Psoas muscle (tissue), 8 donors: ENCODE data around the gene CDH3. TPM values are rescaled to one million over a fixed set of nuclear protein-coding genes. Genes with fewer than 3 reads are reported as not detected.

ENCODE experiments used
- ATAC-seq, 4 donors: fragments of 200-7000 bp; cut with Tn5 transposase; one replicate each; pipeline ENCODE4 v1.9.1; 2020; ENCODE audit warnings: moderate library complexity in 3 of 4, mild to moderate bottlenecking in 2 of 4
- DNase-seq, 2 donors: peaks; one replicate each; pipeline ENCODE4 v3.0.0-alpha.2; 2020
- H3K27ac ChIP-seq: fragments of 200-600 bp; one replicate; pipeline ENCODE4 v1.8.0; 2022
- H3K27me3 ChIP-seq, 3 donors: fragments of 200-600 bp in 1 of 3; one replicate each; pipeline versions ENCODE4 v1.6.1 to v1.8.0; 2013 to 2022; ENCODE audit warnings: low read length in 2 of 3, mild to moderate bottlenecking in 2 of 3, moderate library complexity in 1 of 3; ENCODE audit not compliant: insufficient read depth in 3 of 3
- H3K36me3 ChIP-seq, 2 donors: fragments of 200-600 bp in 1 of 2; one replicate each; pipeline versions ENCODE4 v1.6.1 to v1.8.0; 2013 to 2022; ENCODE audit warnings: low read depth in 1 of 2, mild to moderate bottlenecking in 1 of 2, moderate library complexity in 1 of 2; ENCODE audit not compliant: insufficient read depth in 1 of 2
- H3K4me1 ChIP-seq: fragments of 200-600 bp; one replicate; pipeline ENCODE4 v1.8.0; 2022
- H3K4me3 ChIP-seq: fragments of 200-600 bp; one replicate; pipeline ENCODE4 v1.8.0; 2022; ENCODE audit warnings: mild to moderate bottlenecking
- H3K9me3 ChIP-seq: fragments of 200-600 bp; one replicate; pipeline ENCODE4 v1.8.0; 2022
- WGBS, 3 donors: extraction: QIAGEN DNeasy Blood & Tissue Kit; methylation state at CpG; one replicate each; pipeline versions ENCODE4 v1.1.6 to v1.1.7; 2013; 5-methylcytosine and 5-hydroxymethylcytosine counted together
- intact Hi-C, 2 donors: fragments of 100-400 bp; cut with DNase I; formaldehyde crosslinking; loops; one replicate each; pipeline versions ENCODE4 v1.11.0 to v1.14.2; 2022
- polyA plus RNA-seq, 3 donors: library from polyadenylated mRNA; stranded (reverse); fragments of 200-250 nt; gene quantifications; one replicate each; pipeline ENCODE4 v1.2.3, GENCODE V29; 2013
- total RNA-seq, 4 donors: library from RNA; stranded (reverse); fragmentation: NEBNext Ultra II Directional in 2 of 4; extraction: Animal tissue kit (Norgen Biotek cat#: 25700) in 2 of 4; gene quantifications; one replicate each; pipeline versions ENCODE4 v1.2.1 to v1.2.4, GENCODE V29; 2021 to 2023
- TF ChIP-seq, protein P1 (sequence below): fragments of 200-600 bp; IDR thresholded peaks from one replicate; pipeline ENCODE4 v1.8.0; 2022; ENCODE audit warnings: antibody characterized with exemption
- donor health status: healthy with polysubstance abuse.
- donor health status: DM: no; HTN: no; CAD: no; lungs with moderate emphysema.
- donor health status: Bipolar disorder and iron deficiency.
- donor health status: healthy.
- donor health status: DM: yes; HTN: yes; CAD: no.
- donor health status: DM: no; HTN: no; CAD: no.
- donor health status: DM: no; HTN: no; CAD: no.
- donor health status: DM: yes; HTN: yes; CAD: no.

The CDH3 gene
- total and polyA plus RNA-seq, 7 donors: 0.05 to 0.21 TPM; not detected in 5

DNA sequence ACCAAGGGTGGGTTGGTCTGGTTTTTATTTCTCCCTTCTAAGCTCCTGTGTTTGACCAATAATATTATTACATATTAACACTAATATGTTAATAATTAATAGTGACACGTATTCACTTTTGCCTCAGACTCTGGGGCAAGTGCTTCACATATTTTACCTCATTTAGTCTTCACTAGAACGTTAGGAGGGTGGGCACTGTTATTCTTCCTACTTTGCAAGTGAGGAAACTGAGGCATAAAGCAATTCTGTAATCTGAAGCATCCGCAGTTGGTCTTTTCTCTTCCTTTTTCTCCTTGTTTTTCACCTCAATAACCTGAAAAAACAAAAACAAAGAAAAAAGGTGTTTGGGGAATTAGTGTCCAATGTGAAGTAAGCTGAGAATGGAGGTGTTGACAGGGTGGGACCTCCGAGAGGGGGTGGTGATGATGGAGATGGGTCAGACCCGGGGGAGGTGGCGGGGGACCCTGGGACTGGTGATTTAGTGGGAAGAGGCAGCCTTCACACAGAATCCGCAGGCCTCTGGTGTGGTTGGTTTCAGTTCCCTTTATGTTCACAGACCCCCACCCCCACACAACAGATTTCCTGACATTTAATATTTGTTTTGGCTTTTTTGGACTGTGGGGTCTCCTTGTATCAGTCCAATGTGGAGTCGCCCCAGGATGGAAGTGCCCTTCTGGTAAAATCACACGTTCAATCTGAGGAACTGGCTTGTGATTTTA, 95.7 kb downstream of the CDH3 start:
- no peak overlapping the region for H3K27ac ChIP-seq
- ATAC-seq (no peak), DNase-seq (no peak)
- no peak overlapping the region for H3K4me3 ChIP-seq
- no peaks in the 10 kb centered on the region for H3K36me3 ChIP-seq
- intact Hi-C loops: no loop called here
- TF ChIP-seq, protein P1, sequence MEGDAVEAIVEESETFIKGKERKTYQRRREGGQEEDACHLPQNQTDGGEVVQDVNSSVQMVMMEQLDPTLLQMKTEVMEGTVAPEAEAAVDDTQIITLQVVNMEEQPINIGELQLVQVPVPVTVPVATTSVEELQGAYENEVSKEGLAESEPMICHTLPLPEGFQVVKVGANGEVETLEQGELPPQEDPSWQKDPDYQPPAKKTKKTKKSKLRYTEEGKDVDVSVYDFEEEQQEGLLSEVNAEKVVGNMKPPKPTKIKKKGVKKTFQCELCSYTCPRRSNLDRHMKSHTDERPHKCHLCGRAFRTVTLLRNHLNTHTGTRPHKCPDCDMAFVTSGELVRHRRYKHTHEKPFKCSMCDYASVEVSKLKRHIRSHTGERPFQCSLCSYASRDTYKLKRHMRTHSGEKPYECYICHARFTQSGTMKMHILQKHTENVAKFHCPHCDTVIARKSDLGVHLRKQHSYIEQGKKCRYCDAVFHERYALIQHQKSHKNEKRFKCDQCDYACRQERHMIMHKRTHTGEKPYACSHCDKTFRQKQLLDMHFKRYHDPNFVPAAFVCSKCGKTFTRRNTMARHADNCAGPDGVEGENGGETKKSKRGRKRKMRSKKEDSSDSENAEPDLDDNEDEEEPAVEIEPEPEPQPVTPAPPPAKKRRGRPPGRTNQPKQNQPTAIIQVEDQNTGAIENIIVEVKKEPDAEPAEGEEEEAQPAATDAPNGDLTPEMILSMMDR: no peak
- no peaks in the 10 kb centered on the region for H3K9me3 ChIP-seq
- H3K27me3 ChIP-seq: peaks cover 0 to 33% (median 15%) of the 10 kb centered on the region in 3 donors
- no peaks in the 10 kb centered on the region for H3K4me1 ChIP-seq
- WGBS, 3 donors: 67 to 70% (median 69%) methylated on average over 9 of the region's 9 CpGs

- DNase-seq: no peak
- Histone ChIP-seq H3K4me3 (no peak overlapping the region), H3K27me3 (peaks cover 0 to 6% (median 0%) of the 10 kb centered on the region in 3 donors), H3K4me1 (no peaks in the 10 kb centered on the region), H3K27ac (no peak overlapping the region), H3K9me3 (no peaks in the 10 kb centered on the region), H3K36me3 (no peaks in the 10 kb centered on the region)
- no peak for ATAC-seq
- intact Hi-C loops: no loop called here
- TF ChIP-seq, protein P1: no peak
- WGBS, 3 donors: 93 to 95% (median 94%) methylated on average over 4 of the region's 4 CpGs
Measured at GRCh38 chr16:68743664-68744063, 98.6 kb downstream of the CDH3 start.

DNA sequence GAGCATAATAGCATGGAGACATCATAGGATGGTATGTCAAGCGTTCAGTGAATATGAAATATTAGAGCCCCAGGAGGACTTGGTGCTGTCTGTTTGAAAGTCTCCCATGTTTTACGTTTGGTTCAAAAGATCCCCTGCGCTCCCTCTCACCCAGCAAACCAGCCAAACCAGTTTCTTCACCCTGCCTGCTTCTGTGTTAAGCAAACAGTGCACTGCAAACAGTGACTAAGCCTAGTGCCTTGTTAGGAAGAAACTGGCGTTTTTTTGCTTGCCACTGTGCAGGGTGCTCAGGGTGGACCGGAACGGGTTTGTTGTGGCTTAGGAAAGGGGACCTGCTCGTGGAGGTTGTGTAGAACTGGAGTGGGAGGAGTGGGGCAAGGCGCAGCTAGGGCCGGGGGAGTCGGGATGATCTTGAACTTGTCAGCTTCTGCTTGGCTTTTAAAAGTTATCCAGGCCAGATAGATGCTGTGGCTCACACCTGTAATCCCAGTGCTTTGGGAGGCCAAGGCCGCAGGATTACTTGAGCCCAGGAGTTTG, 99.7 kb downstream of the CDH3 start:
- Histone ChIP-seq H3K9me3 (no peaks in the 10 kb centered on the region), H3K27ac (no peak overlapping the region), H3K27me3 (no peaks in the 10 kb centered on the region), H3K4me1 (no peaks in the 10 kb centered on the region), H3K36me3 (no peaks in the 10 kb centered on the region), H3K4me3 (no peak overlapping the region)
- DNase-seq (no peak), ATAC-seq (no peak)
- TF ChIP-seq, protein P1: no peak
- 72 to 75% (median 74%) methylated on average over 11 of the region's 11 CpGs for WGBS, 3 donors
- intact Hi-C loops: no loop called here

DNA sequence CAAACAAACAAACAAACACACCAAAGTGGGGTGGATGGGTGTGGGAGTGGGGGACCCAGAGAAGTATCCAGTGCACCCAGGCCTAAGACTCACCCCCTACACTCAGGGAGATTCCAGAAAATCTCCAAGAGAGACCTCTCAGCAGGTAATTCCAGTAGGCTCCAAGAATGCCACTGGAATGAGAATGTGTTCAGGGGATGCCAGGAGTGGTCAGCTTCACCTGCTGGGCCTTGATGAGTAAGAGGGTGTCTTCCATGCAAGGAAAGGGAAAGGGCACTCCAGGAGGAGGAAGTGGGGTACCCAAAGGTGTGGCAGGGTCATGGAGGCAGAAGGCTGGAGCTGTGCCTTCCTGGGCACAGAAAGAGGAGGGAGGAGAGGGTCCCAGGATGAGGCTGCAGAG, 101.8 kb downstream of the CDH3 start:
- Histone ChIP-seq H3K4me3 (no peak overlapping the region), H3K36me3 (no peaks in the 10 kb centered on the region), H3K27ac (no peak overlapping the region), H3K4me1 (no peaks in the 10 kb centered on the region), H3K9me3 (no peaks in the 10 kb centered on the region), H3K27me3 (no peaks in the 10 kb centered on the region)
- DNase-seq: no peak
- TF ChIP-seq, protein P1: no peak
- intact Hi-C loops: no loop called here
- no peak for ATAC-seq

GRCh38 chr16:68749432-68749831, 104.3 kb downstream of the CDH3 start:
- no peak for DNase-seq
- intact Hi-C loops: no loop called here
- H3K4me3 ChIP-seq: no peak overlapping the region
- H3K9me3 ChIP-seq: no peaks in the 10 kb centered on the region
- ATAC-seq: no peak
- H3K27me3 ChIP-seq: no peaks in the 10 kb centered on the region
- H3K36me3 ChIP-seq: no peaks in the 10 kb centered on the region
- TF ChIP-seq, protein P1: no peak
- WGBS, 3 donors: 76 to 84% (median 80%) methylated on average over 3 of the region's 3 CpGs
- H3K27ac ChIP-seq: no peak overlapping the region
- H3K4me1 ChIP-seq: no peaks in the 10 kb centered on the region
